B cell (primary cell): ENCODE measurements around the gene BRIP1.

Experiments
- CTCF ChIP-seq: fragments of 200-600 bp; IDR thresholded peaks from one replicate; pipeline ENCODE4 v1.8.0; 2022; ENCODE audit warnings: antibody characterized with exemption, mild to moderate bottlenecking
- EZH2 ChIP-seq: IDR thresholded peaks from 2 replicates; pipeline ENCODE4 v1.6.1; 2012; ENCODE audit warnings: borderline replicate concordance, low read depth, mild to moderate bottlenecking, moderate library complexity, low read length; ENCODE audit not compliant: insufficient read depth, poor library complexity, severe bottlenecking

GRCh38 chr17:61662741-61663140 lies 200.6 kb downstream of the BRIP1 start:
- TF ChIP-seq CTCF (no peak), EZH2 (no peak)
